ENCODE measurements around the gene PIK3R1. TPM values are rescaled to one million over a fixed set of nuclear protein-coding genes. Genes with fewer than 3 reads are reported as not detected.

Gene PIK3R1
- total and polyA plus RNA-seq, 2 of the 4 experiments (the other 2 are of a cell fraction): 2.4 to 9.3 TPM

GRCh38 chr5:68190619-68191018, 24.9 kb upstream of the PIK3R1 start:
- Histone ChIP-seq H3K27me3 (ENCODE audit: control insufficient read depth, insufficient read depth, low read length) (peaks cover 2% of the 10 kb centered on the region; the same call in 1 of the 2 replicates), H4K5ac (ENCODE audit: low read depth, low read length) (no peak overlapping the region), H3K23ac (ENCODE audit: low read depth, low read length) (no peak overlapping the region), H2BK5ac (ENCODE audit: low read depth, low read length, poor library complexity, severe bottlenecking) (no peak overlapping the region), H2BK15ac (ENCODE audit: low read depth, low read length) (no peak overlapping the region), H2BK120ac (ENCODE audit: low read depth, low read length) (no peak overlapping the region), H3K4me3 (ENCODE audit: insufficient read depth, low read depth, low read length) (no peak overlapping the region), H3K9me1 (ENCODE audit: insufficient read depth, low read length) (no peaks in the 10 kb centered on the region; the same call in 1 of the 2 replicates), H3K18ac (ENCODE audit: low read depth, low read length) (no peak overlapping the region), H2AFZ (replicated peaks; ENCODE audit: low read length, poor library complexity) (no peak overlapping the region), H3K9ac (ENCODE audit: low read depth, low read length) (no peak overlapping the region), H4K8ac (ENCODE audit: low read depth in 2 of 2, low read length in 2 of 2) (no peak overlapping the region), H3K4me2 (ENCODE audit: low read depth, low read length) (no peak overlapping the region), H3K79me1 (ENCODE audit: low read depth in 1 of 2, low read length in 2 of 2) (no peaks in the 10 kb centered on the region), H4K91ac (ENCODE audit: insufficient read depth, low read depth, low read length) (no peak overlapping the region), H2AK5ac (ENCODE audit: low read depth, low read length) (no peak overlapping the region), H4K20me1 (ENCODE audit: insufficient read depth, low read length) (no peaks in the 10 kb centered on the region), H3K14ac (replicated peaks; ENCODE audit: low read depth, low read length) (no peak overlapping the region), H3K36me3 (ENCODE audit: control insufficient read depth, insufficient read depth, low read length) (no peaks in the 10 kb centered on the region), H3K56ac (ENCODE audit: extremely low read depth, insufficient read depth, low read length) (no peak overlapping the region), H3K27ac (ENCODE audit: insufficient read depth, low read length) (no peak overlapping the region), H2BK20ac (ENCODE audit: low read depth, low read length) (no peak overlapping the region), H3K9me3 (ENCODE audit: control insufficient read depth, insufficient read depth, low read length) (no peaks in the 10 kb centered on the region), H3K4me1 (ENCODE audit: control insufficient read depth, insufficient read depth, low read length) (0 out of 2 replicates have a peak, but pooled peaks cover 2% of the 10 kb centered on the region), H2AK9ac (replicated peaks; ENCODE audit: low read depth, low read length, poor library complexity) (no peak overlapping the region), H3K4ac (ENCODE audit: low read depth, low read length) (no peak overlapping the region)
- dilution Hi-C loops (cut with HindIII; ENCODE audit: low sequenced_read_pairs, unreplicated experiment) (no loop called here), intact Hi-C loops (cut with micrococcal nuclease) (no loop called here), in situ Hi-C loops (cut with MboI; ENCODE audit: low sequenced_read_pairs) (no loop called here)
- 100% methylated on average over 1 of the region's 4 CpGs; no CpG with 5 or more reads in 1 of the 2 experiments for WGBS, 2 experiments (ENCODE audit: extremely low coverage in 2 of 2, insufficient read length in 1 of 2)
- BruUV-seq (replicated peaks): no TSS peak
- TF ChIP-seq CTCF (conservative IDR thresholded peaks at IDR 0.05; ENCODE audit: low read depth, low read length): no peak
- no peak for TF ChIP-seq RFX5 (IDR thresholded peaks at IDR 0.05; ENCODE audit: low read depth, low read length)
- TF ChIP-seq USF2 (IDR thresholded peaks at IDR 0.05; ENCODE audit: low read depth, low read length): no peak
- no peak for TF ChIP-seq CHD1 (IDR thresholded peaks at IDR 0.05; ENCODE audit: low read depth, low read length)
- TF ChIP-seq BHLHE40 (IDR thresholded peaks at IDR 0.05; ENCODE audit: low read depth, low read length): no peak
- TF ChIP-seq MXI1 (IDR thresholded peaks at IDR 0.05; ENCODE audit: borderline replicate concordance, low read depth, low read length): no peak
- TF ChIP-seq CEBPB (IDR thresholded peaks at IDR 0.05; ENCODE audit: low read depth, low read length): no peak
- no peak for TF ChIP-seq FOS (IDR thresholded peaks at IDR 0.05; ENCODE audit: low read depth, low read length)
- no peak for TF ChIP-seq RCOR1 (IDR thresholded peaks at IDR 0.05; ENCODE audit: insufficient replicate concordance, low read length)
- no peak for TF ChIP-seq SMC3 (IDR thresholded peaks at IDR 0.05; ENCODE audit: low read depth, low read length)
- no peak for TF ChIP-seq NFE2L2 (IDR thresholded peaks at IDR 0.05; ENCODE audit: low read depth, low read length)
- no peak for TF ChIP-seq RAD21 (IDR thresholded peaks at IDR 0.05; ENCODE audit: low read length)
- TF ChIP-seq MAZ (IDR thresholded peaks at IDR 0.05; ENCODE audit: borderline replicate concordance, low read depth, low read length): no peak
- no peak for TF ChIP-seq ELK1 (IDR thresholded peaks at IDR 0.05; ENCODE audit: borderline replicate concordance, low read depth, low read length)
- no peak for TF ChIP-seq MAFK (IDR thresholded peaks at IDR 0.05; ENCODE audit: low read depth, low read length)
- ChIA-PET CTCF (interaction anchor here (0.6 to 0.7 kb wide), 3 partner anchors 62 to 140 kb away, joined by 3 to 4 read pairs (median 3); no protein-coding TSS in a partner anchor), POLR2A (ENCODE audit: unreplicated experiment) (interaction anchor here (0.7 kb wide), 1 partner anchor 752 kb away, joined by 14 read pairs; no protein-coding TSS in a partner anchor)
- no peak for ATAC-seq (ENCODE audit: low read depth)
- no peak for DNase-seq
